ENCODE results near the gene PLA2G2C. TPM values are rescaled to one million over a fixed set of nuclear protein-coding genes. Genes with fewer than 3 reads are reported as not detected.

The PLA2G2C gene
- total and polyA plus RNA-seq, 4 donors: not detected

- H3K27me3 ChIP-seq (ENCODE audit: control insufficient read depth in 4 of 4, insufficient read depth in 4 of 4, low read length in 3 of 4): no peaks in the 10 kb centered on the region
- no peaks in the 10 kb centered on the region for H3K36me3 ChIP-seq (ENCODE audit: control insufficient read depth in 4 of 4, insufficient read depth in 3 of 4, low read depth in 1 of 4, low read length in 3 of 4)
- WGBS: 94% methylated on average over 4 of the region's 4 CpGs
- no peak overlapping the region for H3K4me3 ChIP-seq (ENCODE audit: low read depth in 1 of 3, low read length in 3 of 3)
- H3K9ac ChIP-seq (ENCODE audit: low read depth in 1 of 2, low read length in 2 of 2): no peak overlapping the region
- no peak for DNase-seq (ENCODE audit: low spot score)
- no peaks in the 10 kb centered on the region for H3K9me3 ChIP-seq (ENCODE audit: control insufficient read depth in 4 of 4, low read length in 3 of 4)
- TF ChIP-seq NR2F2 (IDR thresholded peaks at IDR 0.05): no peak
- TF ChIP-seq HNF4G (IDR thresholded peaks at IDR 0.05): no peak
- TF ChIP-seq RXRA (IDR thresholded peaks at IDR 0.05): no peak
- no peak for TF ChIP-seq FOXA1 (IDR thresholded peaks at IDR 0.05)
- no peak for TF ChIP-seq EGR1 (IDR thresholded peaks at IDR 0.05; ENCODE audit: low read depth in 2 of 2)
- TF ChIP-seq JUND (IDR thresholded peaks at IDR 0.05): no peak
- TF ChIP-seq SP1 (IDR thresholded peaks at IDR 0.05): no peak
- TF ChIP-seq CTCF (IDR thresholded peaks at IDR 0.05; ENCODE audit: low read depth, low read length, missing input control): no peak
- no peak overlapping the region for H3K27ac ChIP-seq (ENCODE audit: low read depth in 1 of 2, low read length in 2 of 2)
- no peaks in the 10 kb centered on the region for H3K4me1 ChIP-seq (ENCODE audit: control insufficient read depth in 4 of 4, insufficient read depth in 4 of 4, low read length in 3 of 4)
Measured at GRCh38 chr1:20137055-20137454, 49.3 kb downstream of the PLA2G2C start.

DNA sequence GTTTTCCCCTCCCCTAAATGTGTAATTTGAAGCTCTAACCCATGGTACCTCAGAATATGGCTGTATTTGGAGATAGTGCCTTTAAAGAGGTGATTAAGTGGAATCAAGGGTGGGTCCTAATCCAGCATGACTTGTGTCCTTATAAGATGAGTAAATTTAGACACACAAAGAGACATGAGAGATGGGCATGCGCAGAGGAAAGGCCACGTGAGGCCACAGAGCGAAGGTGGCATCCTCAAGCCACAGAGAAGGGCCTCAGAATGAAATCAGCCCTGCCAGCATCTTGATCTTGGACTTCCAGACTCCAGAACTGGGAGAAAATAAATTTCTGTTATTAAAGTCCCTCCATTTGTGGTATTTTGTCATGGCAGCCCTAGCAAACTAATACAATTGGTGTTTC is 50.1 kb downstream of the PLA2G2C start:
- H3K4me1 ChIP-seq (ENCODE audit: control insufficient read depth in 4 of 4, insufficient read depth in 4 of 4, low read length in 3 of 4): no peaks in the 10 kb centered on the region

More for the DNA sequence above, 50.1 kb downstream of the PLA2G2C start:
- WGBS: 96% methylated on average over 3 of the region's 3 CpGs
- Histone ChIP-seq H3K27me3 (ENCODE audit: control insufficient read depth in 4 of 4, insufficient read depth in 4 of 4, low read length in 3 of 4) (no peaks in the 10 kb centered on the region), H3K27ac (ENCODE audit: low read depth in 1 of 2, low read length in 2 of 2) (no peak overlapping the region), H3K9me3 (ENCODE audit: control insufficient read depth in 4 of 4, low read length in 3 of 4) (no peaks in the 10 kb centered on the region), H3K4me3 (ENCODE audit: low read depth in 1 of 3, low read length in 3 of 3) (no peak overlapping the region), H3K9ac (ENCODE audit: low read depth in 1 of 2, low read length in 2 of 2) (no peak overlapping the region), H3K36me3 (ENCODE audit: control insufficient read depth in 4 of 4, insufficient read depth in 3 of 4, low read depth in 1 of 4, low read length in 3 of 4) (no peaks in the 10 kb centered on the region)
- no peak for DNase-seq (ENCODE audit: low spot score)
- TF ChIP-seq HNF4G (IDR thresholded peaks at IDR 0.05) (no peak), SP1 (IDR thresholded peaks at IDR 0.05) (no peak), JUND (IDR thresholded peaks at IDR 0.05) (no peak), YY1 (IDR thresholded peaks at IDR 0.05) (no peak), ZBTB33 (IDR thresholded peaks at IDR 0.05) (no peak), CTCF (IDR thresholded peaks at IDR 0.05; ENCODE audit: low read depth, low read length, missing input control) (no peak), RAD21 (IDR thresholded peaks at IDR 0.05) (no peak), NR2F2 (IDR thresholded peaks at IDR 0.05) (no peak), TAF1 (conservative IDR thresholded peaks at IDR 0.05) (no peak), EGR1 (IDR thresholded peaks at IDR 0.05; ENCODE audit: low read depth in 2 of 2) (no peak), GABPA (IDR thresholded peaks at IDR 0.05 in 1 of 2, conservative IDR thresholded peaks at IDR 0.05 in 1 of 2) (no peak), RXRA (IDR thresholded peaks at IDR 0.05) (no peak), HNF4A (conservative IDR thresholded peaks at IDR 0.05) (no peak), FOXA2 (IDR thresholded peaks at IDR 0.05) (no peak), FOXA1 (IDR thresholded peaks at IDR 0.05) (no peak)
- TF ChIP-seq, protein P1, sequence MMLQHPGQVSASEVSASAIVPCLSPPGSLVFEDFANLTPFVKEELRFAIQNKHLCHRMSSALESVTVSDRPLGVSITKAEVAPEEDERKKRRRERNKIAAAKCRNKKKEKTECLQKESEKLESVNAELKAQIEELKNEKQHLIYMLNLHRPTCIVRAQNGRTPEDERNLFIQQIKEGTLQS (IDR thresholded peaks at IDR 0.05): no peak
- TF ChIP-seq, protein P2, sequence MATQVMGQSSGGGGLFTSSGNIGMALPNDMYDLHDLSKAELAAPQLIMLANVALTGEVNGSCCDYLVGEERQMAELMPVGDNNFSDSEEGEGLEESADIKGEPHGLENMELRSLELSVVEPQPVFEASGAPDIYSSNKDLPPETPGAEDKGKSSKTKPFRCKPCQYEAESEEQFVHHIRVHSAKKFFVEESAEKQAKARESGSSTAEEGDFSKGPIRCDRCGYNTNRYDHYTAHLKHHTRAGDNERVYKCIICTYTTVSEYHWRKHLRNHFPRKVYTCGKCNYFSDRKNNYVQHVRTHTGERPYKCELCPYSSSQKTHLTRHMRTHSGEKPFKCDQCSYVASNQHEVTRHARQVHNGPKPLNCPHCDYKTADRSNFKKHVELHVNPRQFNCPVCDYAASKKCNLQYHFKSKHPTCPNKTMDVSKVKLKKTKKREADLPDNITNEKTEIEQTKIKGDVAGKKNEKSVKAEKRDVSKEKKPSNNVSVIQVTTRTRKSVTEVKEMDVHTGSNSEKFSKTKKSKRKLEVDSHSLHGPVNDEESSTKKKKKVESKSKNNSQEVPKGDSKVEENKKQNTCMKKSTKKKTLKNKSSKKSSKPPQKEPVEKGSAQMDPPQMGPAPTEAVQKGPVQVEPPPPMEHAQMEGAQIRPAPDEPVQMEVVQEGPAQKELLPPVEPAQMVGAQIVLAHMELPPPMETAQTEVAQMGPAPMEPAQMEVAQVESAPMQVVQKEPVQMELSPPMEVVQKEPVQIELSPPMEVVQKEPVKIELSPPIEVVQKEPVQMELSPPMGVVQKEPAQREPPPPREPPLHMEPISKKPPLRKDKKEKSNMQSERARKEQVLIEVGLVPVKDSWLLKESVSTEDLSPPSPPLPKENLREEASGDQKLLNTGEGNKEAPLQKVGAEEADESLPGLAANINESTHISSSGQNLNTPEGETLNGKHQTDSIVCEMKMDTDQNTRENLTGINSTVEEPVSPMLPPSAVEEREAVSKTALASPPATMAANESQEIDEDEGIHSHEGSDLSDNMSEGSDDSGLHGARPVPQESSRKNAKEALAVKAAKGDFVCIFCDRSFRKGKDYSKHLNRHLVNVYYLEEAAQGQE (IDR thresholded peaks at IDR 0.05): no peak
